Ishikawa (cell line): ENCODE results near the gene RFC4.

Experiments used
- CEBPB ChIP-seq: IDR thresholded peaks from 2 replicates; pipeline ENCODE4 v1.6.1; 2012
- CREB1 ChIP-seq: IDR thresholded peaks from 2 replicates; pipeline ENCODE4 v1.6.1; 2012; ENCODE audit warnings: low read depth
- EGR1 ChIP-seq: IDR thresholded peaks from 2 replicates; pipeline ENCODE4 v1.6.1; 2012
- EP300 ChIP-seq: IDR thresholded peaks from 2 replicates; pipeline ENCODE4 v1.6.1; 2012; ENCODE audit warnings: borderline replicate concordance
- FOXM1 ChIP-seq: IDR thresholded peaks from 2 replicates; pipeline ENCODE4 v1.6.1; 2012; ENCODE audit warnings: low read depth, borderline replicate concordance
- MAX ChIP-seq: IDR thresholded peaks from 2 replicates; pipeline ENCODE4 v1.6.1; 2012
- NFIC ChIP-seq: IDR thresholded peaks from 2 replicates; pipeline ENCODE4 v1.6.1; 2012
- RAD21 ChIP-seq: IDR thresholded peaks from 2 replicates; pipeline ENCODE4 v1.6.1; 2012; ENCODE audit warnings: low read depth
- REST ChIP-seq: IDR thresholded peaks from 2 replicates; pipeline ENCODE4 v1.6.1; 2012; ENCODE audit warnings: low read depth, mild to moderate bottlenecking
- TAF1 ChIP-seq: IDR thresholded peaks from 2 replicates; pipeline ENCODE4 v1.6.1; 2012; ENCODE audit warnings: low read depth, mild to moderate bottlenecking
- TCF12 ChIP-seq: IDR thresholded peaks from 2 replicates; pipeline ENCODE4 v1.6.1; 2012; ENCODE audit warnings: low read depth
- TEAD4 ChIP-seq: IDR thresholded peaks from 2 replicates; pipeline ENCODE4 v1.6.1; 2012
- USF1 ChIP-seq: IDR thresholded peaks from 2 replicates; pipeline ENCODE4 v1.6.1; 2012
- YY1 ChIP-seq: IDR thresholded peaks from 2 replicates; pipeline ENCODE4 v1.6.1; 2012; ENCODE audit warnings: low read depth
- ZBTB7A ChIP-seq: IDR thresholded peaks from 2 replicates; pipeline ENCODE4 v1.6.1; 2012; ENCODE audit warnings: low read depth

Gene RFC4

GRCh38 chr3:186807231-186807630, 949 bp upstream of the RFC4 start:
- TF ChIP-seq RAD21 (no peak), EGR1 (no peak), CREB1 (no peak), ZBTB7A (no peak), TEAD4 (no peak), USF1 (no peak), MAX (no peak), FOXM1 (no peak), TAF1 (no peak), TCF12 (no peak), YY1 (no peak), EP300 (no peak), REST (no peak), CEBPB (no peak), NFIC (no peak)

GRCh38 chr3:186802701-186803100, 3.6 kb downstream of the RFC4 start:
- no peak for TF ChIP-seq EP300
- no peak for TF ChIP-seq TEAD4
- TF ChIP-seq TCF12 = no peak
- no peak for TF ChIP-seq REST
- no peak for TF ChIP-seq NFIC
- no peak for TF ChIP-seq CEBPB
- no peak for TF ChIP-seq TAF1
- TF ChIP-seq EGR1 = no peak
- no peak for TF ChIP-seq CREB1
- TF ChIP-seq ZBTB7A = no peak

- no peak for TF ChIP-seq CEBPB
- TF ChIP-seq YY1 = no peak
- TF ChIP-seq MAX = no peak
- no peak for TF ChIP-seq TAF1
- no peak for TF ChIP-seq TEAD4
- no peak for TF ChIP-seq REST
- no peak for TF ChIP-seq EGR1
- TF ChIP-seq TCF12 = no peak
These were observed 6.0 kb downstream of the RFC4 start for GRCh38 chr3:186800285-186800684.

- TF ChIP-seq MAX = no peak
- no peak for TF ChIP-seq EGR1
- TF ChIP-seq CEBPB = no peak
- TF ChIP-seq REST = no peak
- TF ChIP-seq NFIC = no peak
- no peak for TF ChIP-seq FOXM1
These were observed 7.9 kb downstream of the RFC4 start for GRCh38 chr3:186798239-186798874.
